ENCODE results near the gene LUZP1.

Gene LUZP1

GRCh38 chr1:23080885-23081284 lies 87.8 kb downstream of the LUZP1 start:
- no peak for FAIRE-seq

GRCh38 chr1:23079025-23079424 lies 89.6 kb downstream of the LUZP1 start:
- FAIRE-seq, result no peak

- FAIRE-seq, result no peak
These were observed 94.6 kb downstream of the LUZP1 start for GRCh38 chr1:23074012-23074411.

- no peak for FAIRE-seq
These were observed 99.0 kb downstream of the LUZP1 start for GRCh38 chr1:23069675-23070074.

- FAIRE-seq, result no peak
These were observed 99.5 kb downstream of the LUZP1 start for GRCh38 chr1:23069149-23069548.

GRCh38 chr1:23066075-23066474 lies 102.6 kb downstream of the LUZP1 start:
- FAIRE-seq, result no peak

- no peak for FAIRE-seq
These were observed 103.3 kb downstream of the LUZP1 start for GRCh38 chr1:23065385-23065784.

GRCh38 chr1:23062271-23062670 lies 106.4 kb downstream of the LUZP1 start:
- FAIRE-seq, result no peak

GRCh38 chr1:23057301-23057700 lies 111.4 kb downstream of the LUZP1 start:
- no peak for FAIRE-seq

GRCh38 chr1:23051290-23051909 lies 117.3 kb downstream of the LUZP1 start:
- FAIRE-seq, result no peak

GRCh38 chr1:23050201-23050600 lies 118.5 kb downstream of the LUZP1 start:
- FAIRE-seq, result no peak

GRCh38 chr1:23044035-23044434 lies 124.6 kb downstream of the LUZP1 start:
- FAIRE-seq, result no peak

- FAIRE-seq, result no peak
These were observed 128.1 kb downstream of the LUZP1 start for GRCh38 chr1:23040509-23040908.

GRCh38 chr1:23039308-23039826 lies 129.3 kb downstream of the LUZP1 start:
- FAIRE-seq, result no peak

GRCh38 chr1:23037081-23037740 lies 131.4 kb downstream of the LUZP1 start:
- FAIRE-seq, result no peak

- FAIRE-seq, result no peak
These were observed 132.7 kb downstream of the LUZP1 start for GRCh38 chr1:23035823-23036452.
